GM19467 (cell line): ENCODE measurements around the gene MYH14.

Experiments used
- ATAC-seq: cut with Tn5 transposase; IDR thresholded peaks from one replicate; pipeline ENCODE4 v1.9.1; 2021; ENCODE audit warnings: mild to moderate bottlenecking, moderate library complexity; ENCODE audit not compliant: unreplicated experiment

MYH14 gene

DNA sequence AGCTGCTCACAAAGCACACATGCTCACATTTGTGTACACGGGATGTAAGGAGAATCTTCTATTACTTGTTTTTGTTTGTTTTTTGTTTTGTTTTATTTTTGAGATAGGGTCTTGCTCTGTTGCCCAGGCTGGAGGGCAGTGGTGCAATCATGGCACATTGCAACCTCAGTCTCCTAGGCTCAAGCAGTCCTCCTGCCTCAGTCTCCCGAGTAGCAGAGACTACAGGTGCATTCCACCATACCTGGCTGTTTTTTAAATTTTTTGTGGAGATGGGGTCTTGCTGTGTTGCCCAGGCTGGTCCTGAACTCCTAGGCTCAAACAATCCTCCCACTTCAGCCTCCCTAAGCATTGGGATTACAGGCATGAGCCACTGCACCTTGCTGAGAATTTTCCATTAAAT, 83.9 kb downstream of the MYH14 start:
- no peak for ATAC-seq

DNA sequence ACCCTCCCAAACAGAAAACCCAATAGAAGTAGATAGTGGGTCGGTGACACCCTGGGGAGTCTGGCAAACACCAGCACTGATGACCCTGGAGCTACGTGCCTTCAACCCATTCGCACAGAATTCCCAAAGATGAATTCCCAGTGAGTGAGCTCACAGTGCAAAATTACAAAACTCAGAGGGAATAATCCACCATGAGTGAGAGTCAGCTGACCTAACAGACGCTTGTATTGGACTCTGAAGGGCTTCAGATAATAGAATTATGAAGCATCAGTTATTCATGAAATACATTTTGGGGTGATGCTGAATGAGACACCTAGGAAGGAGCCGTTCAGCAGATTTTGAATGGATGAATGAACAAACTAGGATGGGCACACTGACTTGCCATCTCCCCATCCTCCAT, 85.5 kb downstream of the MYH14 start:
- ATAC-seq: no peak

GRCh38 chr19:50290011-50290410, 86.6 kb downstream of the MYH14 start:
- ATAC-seq: no peak

DNA sequence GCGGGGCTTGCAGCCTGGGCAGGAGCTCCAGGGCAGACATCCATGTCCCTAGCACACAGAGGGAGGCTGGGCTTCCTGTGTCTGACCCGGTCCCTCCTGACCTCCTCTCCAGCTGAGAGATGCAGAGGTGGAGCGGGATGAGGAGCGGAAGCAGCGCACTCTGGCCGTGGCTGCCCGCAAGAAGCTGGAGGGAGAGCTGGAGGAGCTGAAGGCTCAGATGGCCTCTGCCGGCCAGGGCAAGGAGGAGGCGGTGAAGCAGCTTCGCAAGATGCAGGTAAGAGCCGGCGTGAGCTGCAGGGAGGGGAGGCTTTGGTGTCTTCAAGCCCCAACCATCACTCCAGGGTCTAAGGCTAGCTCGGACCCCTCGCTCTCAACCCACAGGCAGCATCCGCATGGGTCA, 87.4 kb downstream of the MYH14 start:
- ATAC-seq: no peak

GRCh38 chr19:50292216-50292827, 88.9 kb downstream of the MYH14 start:
- no peak for ATAC-seq

- ATAC-seq: no peak
Measured at GRCh38 chr19:50293263-50294004, 90.0 kb downstream of the MYH14 start.

GRCh38 chr19:50300051-50300450, 96.6 kb downstream of the MYH14 start:
- ATAC-seq: no peak

- ATAC-seq: no peak
Measured at GRCh38 chr19:50300814-50301606, 97.6 kb downstream of the MYH14 start.

DNA sequence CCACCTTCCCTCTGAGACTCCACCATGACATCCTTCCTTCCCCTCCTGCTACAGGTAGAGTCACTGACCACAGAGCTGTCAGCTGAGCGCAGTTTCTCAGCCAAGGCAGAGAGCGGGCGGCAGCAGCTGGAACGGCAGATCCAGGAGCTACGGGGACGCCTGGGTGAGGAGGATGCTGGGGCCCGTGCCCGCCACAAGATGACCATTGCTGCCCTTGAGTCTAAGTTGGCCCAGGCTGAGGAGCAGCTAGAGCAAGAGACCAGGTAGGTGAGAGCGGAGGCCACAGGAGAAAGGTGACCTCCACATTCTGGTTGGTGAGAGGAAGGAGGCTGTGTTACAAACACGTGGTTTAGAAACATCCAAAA, 98.2 kb downstream of the MYH14 start:
- ATAC-seq: no peak

- no peak for ATAC-seq
Measured at GRCh38 chr19:50303558-50303957, 100.1 kb downstream of the MYH14 start.

GRCh38 chr19:50308991-50309390, 105.6 kb downstream of the MYH14 start:
- ATAC-seq: no peak

- ATAC-seq: no peak
Measured at GRCh38 chr19:50309396-50310125, 106.1 kb downstream of the MYH14 start.

DNA sequence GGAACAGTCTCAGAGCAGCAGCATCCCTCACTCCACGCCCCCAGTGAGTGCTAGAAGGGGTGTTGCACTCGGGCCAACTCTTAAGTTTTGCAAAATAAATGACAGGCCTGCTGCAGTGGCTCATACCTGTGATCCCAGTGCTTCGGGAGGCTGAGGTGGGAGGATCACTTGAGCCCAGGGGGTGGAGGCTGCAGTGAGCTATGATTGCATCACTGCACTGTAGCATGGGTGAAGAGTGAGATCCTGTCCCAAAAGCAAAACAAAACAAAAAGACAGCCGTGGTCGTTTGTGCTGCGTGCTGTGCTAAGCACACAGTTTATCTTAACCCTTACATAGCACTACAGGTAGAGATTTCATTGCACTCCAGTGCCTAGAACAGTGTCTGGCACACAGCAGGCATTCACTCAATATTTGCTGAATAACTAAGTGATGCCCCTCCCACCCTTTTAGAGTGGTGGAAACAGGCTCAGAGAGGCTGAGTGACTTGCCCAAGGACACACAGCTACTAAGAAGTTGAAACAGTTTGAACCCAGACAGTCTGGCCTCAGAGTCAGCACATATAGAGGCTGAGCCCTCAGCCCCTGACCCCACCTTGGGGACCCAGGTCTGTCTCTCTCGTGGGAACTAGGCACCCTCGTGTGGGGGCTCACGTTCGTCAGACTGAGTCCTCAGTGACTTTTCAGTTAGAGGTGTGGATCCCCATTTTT, 107.5 kb downstream of the MYH14 start:
- ATAC-seq: no peak

GRCh38 chr19:50311723-50312635, 108.6 kb downstream of the MYH14 start:
- ATAC-seq: no peak

DNA sequence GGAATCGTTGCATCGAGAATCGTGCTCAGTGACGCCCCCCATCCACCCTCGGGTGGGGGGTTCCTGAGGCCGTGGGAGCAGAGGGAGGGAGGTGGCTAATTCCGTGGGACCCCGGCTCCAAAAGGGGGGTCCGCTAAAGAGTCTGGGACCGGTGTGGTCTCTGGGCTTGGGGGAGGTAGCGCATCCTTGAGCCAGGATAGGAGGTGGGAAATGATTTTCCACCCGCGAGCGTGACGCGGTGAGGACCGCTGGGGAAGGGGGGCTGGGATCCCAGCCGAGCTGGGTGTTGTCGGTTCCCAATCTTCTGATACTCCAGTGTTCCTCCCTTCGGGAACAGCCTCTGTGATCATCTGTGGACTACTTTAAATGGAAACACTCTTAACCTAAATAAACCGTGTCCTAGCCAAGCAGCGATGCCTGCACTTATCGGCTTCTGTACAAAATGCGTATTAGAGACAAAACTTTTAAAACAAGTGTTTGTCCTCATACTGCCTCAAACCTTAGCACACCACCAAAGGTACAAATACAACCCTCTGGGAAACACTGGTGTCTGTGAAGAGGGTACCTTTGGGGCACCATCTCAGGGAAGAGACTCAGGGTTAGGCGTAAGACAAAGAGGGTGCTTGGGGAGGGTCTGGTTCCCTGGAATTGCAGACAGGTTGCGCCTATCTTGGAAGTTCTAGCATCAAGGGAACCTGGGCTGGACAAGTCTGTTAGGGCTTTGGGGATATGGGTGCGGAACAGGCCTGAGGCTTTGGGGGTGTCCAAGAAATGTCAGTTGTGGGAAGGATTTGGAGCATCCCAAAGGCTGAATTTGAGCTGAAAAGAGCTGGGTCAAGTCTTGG, 109.8 kb downstream of the MYH14 start:
- no peak for ATAC-seq

GRCh38 chr19:50313812-50314536, 110.6 kb downstream of the MYH14 start:
- no peak for ATAC-seq

DNA sequence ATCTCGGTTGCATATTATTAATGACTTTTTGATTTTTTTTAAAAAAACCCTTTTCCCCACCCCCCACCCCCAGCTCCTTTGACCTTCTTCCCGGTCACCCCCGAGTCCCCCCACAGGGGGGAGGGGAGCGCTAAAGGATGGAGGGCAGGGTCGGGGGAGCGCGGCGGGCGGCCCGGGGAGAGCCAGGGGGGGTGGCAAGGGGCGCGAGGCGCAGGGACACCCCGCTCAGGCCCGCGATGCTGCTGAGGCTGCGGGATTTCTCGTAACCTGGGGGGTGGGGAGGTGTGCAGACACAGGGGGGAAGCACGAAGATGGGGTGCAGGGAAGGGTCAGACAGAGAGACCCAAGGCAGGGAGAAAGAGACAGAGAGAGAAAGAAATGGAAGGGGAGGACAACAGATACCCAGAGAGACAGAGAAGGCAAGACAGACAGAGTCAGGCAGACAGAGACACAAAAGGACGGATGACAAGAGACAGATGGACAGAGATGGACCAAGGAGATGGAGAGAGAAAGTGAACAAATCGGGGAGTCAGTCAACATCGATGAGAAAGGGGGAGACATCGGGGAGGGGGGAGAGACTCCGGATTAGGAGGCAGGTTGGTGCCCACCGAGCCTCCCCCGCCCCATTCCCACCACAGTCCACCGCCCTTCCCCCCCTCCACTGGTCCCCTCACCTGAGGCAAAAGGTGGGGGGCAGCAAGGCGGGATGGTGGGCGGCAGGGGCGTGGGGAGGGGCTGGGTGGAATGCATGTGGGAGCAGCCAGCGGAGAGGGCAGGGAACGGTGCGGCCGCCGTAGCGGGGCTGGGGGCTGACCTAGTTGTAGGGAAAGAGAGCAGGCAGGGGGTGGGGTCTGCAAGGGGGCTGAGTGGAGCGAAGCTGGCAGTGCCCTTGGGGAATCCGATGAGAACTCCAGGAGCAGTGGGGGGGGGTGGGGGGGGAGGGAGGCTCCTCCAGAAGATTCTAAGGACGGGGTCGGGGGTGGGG, 111.6 kb downstream of the MYH14 start:
- ATAC-seq: no peak
